ENCODE data around the gene C3orf85.

C3orf85 gene, protein sequence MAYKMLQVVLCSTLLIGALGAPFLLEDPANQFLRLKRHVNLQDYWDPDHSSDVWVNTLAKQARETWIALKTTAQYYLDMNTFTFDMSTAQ

DNA sequence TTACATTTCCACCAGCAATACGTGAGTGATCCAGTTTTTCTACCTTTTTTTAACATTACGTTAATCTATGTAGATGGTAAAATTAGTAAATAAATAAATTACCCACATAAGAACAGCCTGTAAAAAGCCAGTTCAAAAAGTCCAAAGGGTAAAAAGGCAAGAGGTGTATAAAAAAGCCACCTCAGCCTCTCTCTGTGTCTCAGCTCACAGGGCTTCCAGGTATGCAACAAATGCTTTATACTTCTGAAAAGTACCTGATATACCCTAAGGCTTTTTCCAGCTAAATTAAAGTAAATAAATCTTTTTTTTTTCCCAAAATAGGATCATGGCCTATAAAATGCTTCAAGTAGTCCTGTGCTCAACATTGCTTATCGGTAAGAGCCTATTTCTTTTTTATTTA lies at the start of gene C3orf85:
Gene C3orf85, plus strand, starts transcription at position 197 of the 400 bp plus-strand sequence. Its CDS starts 129 bp downstream, at position 326.
- no peak for DNase-seq (ENCODE audit: low read depth)
- TF ChIP-seq, protein P1, sequence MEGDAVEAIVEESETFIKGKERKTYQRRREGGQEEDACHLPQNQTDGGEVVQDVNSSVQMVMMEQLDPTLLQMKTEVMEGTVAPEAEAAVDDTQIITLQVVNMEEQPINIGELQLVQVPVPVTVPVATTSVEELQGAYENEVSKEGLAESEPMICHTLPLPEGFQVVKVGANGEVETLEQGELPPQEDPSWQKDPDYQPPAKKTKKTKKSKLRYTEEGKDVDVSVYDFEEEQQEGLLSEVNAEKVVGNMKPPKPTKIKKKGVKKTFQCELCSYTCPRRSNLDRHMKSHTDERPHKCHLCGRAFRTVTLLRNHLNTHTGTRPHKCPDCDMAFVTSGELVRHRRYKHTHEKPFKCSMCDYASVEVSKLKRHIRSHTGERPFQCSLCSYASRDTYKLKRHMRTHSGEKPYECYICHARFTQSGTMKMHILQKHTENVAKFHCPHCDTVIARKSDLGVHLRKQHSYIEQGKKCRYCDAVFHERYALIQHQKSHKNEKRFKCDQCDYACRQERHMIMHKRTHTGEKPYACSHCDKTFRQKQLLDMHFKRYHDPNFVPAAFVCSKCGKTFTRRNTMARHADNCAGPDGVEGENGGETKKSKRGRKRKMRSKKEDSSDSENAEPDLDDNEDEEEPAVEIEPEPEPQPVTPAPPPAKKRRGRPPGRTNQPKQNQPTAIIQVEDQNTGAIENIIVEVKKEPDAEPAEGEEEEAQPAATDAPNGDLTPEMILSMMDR (conservative IDR thresholded peaks at IDR 0.05; ENCODE audit: low read length): no peak
- H3K4me3 ChIP-seq (ENCODE audit: low read length): no peak within 1 kb of the TSS

DNA sequence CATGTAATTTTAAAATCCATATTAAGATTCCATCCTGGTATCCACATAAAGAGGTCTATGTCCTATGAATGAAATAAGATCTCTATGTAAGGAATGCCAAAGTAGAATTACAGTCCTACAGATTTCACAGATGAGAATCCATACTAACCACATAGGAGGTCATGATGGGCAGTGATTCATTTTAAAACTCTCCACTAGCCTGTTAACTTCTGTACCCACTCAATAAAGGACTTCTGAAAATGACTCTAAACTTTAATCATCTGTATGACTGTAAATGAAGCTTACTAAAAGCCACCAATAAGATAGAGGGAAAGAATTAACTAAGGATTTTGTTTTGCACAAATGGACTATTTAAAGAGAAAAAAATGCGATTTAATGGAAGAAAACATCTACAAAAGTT lies 47.3 kb upstream of the C3orf85 start:
- DNase-seq (ENCODE audit: low read depth): no peak
- no peak overlapping the region for H3K4me3 ChIP-seq (ENCODE audit: low read length)
- TF ChIP-seq, protein P1 (conservative IDR thresholded peaks at IDR 0.05; ENCODE audit: low read length): no peak

DNA sequence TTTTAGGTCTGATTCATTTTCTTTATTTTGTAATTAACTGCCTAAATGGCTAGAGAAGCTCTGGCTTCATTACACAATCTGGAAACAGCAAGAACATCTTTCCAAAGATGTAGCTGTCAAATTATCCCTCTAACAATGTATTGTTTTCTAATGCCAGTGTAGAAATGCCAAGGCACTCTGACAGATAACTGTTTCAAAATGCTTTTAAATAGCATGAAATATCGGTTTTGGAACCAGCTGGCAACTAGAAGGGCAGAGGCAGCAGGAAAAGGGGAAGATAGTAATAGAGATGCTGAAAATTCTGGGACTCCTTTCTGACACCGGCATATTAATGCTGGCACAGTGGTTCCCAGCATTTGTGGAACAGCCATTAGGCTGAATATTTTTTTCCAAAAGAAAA lies 44.7 kb upstream of the C3orf85 start:
- no peak overlapping the region for H3K4me3 ChIP-seq (ENCODE audit: low read length)
- TF ChIP-seq, protein P1 (conservative IDR thresholded peaks at IDR 0.05; ENCODE audit: low read length): no peak
- DNase-seq (ENCODE audit: low read depth): no peak

DNA sequence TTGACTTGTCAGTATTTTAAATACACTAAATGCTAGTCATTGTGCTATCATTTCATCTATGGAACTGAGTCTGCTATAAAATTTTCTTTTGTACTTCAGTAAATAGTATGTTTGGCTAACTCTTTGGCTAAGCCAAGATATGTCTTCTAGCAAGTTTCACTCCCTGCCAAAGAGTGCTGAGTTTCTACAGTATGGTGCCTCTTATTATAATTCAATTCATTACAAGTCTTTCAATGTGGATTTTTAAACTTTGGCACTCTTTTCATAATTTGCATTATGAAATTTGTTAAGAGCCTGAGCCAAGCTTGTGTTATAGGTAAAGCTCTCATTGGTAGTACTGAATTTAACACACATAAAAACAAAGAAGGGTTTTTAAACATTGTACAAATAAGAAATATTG lies 43.0 kb upstream of the C3orf85 start:
- TF ChIP-seq, protein P1 (conservative IDR thresholded peaks at IDR 0.05; ENCODE audit: low read length): no peak
- no peak for DNase-seq (ENCODE audit: low read depth)
- no peak overlapping the region for H3K4me3 ChIP-seq (ENCODE audit: low read length)

DNA sequence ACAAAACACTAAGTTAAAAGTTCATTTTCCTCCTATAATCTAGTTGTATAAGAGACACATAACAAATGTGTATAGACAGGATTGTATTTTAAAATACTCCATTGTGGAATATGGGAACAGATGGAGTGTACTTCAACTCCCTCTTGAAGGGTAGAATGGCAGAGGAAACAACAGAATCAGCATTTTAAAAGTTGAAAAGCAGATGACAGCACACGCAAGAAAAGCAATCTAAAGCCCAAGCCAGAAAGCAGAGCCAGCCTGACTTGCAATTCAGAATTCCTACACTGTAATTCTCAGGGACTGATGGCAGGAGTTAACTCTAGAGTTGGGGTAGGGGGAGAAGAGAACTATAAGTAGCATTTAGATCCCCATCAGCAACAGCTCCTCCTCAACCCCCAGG lies 41.4 kb upstream of the C3orf85 start:
- H3K4me3 ChIP-seq (ENCODE audit: low read length): no peak overlapping the region
- no peak for DNase-seq (ENCODE audit: low read depth)
- TF ChIP-seq, protein P1 (conservative IDR thresholded peaks at IDR 0.05; ENCODE audit: low read length): no peak

DNA sequence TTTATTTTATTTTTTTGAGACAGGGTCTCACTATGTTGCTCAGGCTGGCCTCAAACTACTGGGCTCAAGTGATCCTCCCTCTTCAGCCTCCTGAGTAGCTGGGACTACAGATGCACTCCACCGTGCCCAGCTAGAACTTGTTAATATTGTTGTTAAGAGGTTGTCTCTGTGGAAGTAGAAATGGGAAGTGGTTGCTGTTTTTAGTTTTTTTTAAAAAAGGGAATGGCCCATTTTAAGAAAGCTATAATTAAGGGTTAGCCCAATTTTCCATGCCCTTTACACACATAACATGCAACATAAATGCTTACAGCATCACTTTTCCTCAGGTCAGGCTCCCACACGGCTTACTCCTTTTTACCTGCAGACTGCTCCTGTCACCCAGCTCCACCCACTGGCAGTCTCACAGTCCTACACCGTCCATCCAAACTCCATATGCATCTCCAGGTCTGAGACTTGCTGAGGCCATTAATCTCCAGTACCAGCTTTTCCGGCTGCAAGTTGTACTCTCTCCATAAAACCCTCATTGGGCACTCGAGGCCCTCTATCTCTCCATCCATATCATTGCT lies 38.4 kb upstream of the C3orf85 start:
- TF ChIP-seq, protein P1 (conservative IDR thresholded peaks at IDR 0.05; ENCODE audit: low read length): no peak
- H3K4me3 ChIP-seq (ENCODE audit: low read length): no peak overlapping the region
- DNase-seq (ENCODE audit: low read depth): no peak

DNA sequence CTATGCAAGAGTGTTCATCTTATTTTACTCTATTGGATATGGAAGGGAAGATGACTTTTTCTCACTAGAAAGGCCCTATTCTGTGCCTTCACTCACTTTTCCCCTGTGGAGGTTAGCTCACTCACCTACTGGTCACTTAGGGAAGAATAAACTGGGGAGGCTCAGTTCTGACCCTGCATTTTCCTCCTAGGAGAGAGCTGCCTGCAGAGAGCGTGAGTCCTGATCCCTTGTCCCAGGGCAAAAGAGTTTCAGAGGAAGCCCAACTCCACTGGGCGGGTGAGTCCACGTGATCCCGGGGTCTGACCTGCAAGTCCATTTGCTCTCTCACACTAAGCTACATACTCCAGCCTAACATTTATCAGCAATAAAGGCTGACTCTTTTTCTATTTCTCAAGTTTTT lies 26.9 kb upstream of the C3orf85 start:
- DNase-seq (ENCODE audit: low read depth): no peak
- TF ChIP-seq, protein P1 (conservative IDR thresholded peaks at IDR 0.05; ENCODE audit: low read length): no peak
- H3K4me3 ChIP-seq (ENCODE audit: low read length): no peak overlapping the region
